ENCODE measurements around the gene LCN10.

The LCN10 gene

DNA sequence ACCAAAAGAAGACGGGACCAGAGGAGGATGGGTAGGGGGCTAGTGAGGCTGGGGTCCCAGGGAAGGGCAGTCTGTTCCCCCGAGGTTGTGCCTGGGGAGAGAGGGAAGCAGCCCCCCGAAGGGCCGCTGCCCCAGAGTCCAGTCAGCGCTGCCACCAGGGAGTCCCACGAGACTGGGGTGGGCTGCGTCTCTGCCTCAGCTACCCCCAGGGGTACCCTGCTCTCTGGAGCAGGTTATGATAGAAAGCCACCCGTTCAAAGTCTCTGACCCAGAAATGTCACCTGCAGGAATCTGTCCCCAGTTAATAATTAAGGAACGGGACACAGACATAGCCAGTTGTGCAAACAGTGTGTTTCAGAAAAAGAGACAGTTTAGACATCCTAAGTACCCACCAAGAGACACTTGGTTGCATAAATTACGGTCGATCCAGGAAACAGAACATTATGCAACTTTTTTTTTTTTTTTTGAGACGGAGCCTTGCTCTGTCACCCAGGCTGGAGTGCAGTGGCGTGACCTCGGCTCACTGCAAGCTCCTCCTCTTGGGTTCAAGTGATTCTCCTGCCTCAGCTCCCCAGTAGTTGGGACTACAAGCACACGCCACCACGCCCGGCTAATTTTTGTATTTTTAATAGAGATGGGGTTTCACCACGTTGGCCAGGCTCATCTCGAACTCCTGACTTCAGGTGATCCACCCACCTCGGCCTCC is 44.8 kb downstream of the LCN10 start:
- TF ChIP-seq, protein P1, sequence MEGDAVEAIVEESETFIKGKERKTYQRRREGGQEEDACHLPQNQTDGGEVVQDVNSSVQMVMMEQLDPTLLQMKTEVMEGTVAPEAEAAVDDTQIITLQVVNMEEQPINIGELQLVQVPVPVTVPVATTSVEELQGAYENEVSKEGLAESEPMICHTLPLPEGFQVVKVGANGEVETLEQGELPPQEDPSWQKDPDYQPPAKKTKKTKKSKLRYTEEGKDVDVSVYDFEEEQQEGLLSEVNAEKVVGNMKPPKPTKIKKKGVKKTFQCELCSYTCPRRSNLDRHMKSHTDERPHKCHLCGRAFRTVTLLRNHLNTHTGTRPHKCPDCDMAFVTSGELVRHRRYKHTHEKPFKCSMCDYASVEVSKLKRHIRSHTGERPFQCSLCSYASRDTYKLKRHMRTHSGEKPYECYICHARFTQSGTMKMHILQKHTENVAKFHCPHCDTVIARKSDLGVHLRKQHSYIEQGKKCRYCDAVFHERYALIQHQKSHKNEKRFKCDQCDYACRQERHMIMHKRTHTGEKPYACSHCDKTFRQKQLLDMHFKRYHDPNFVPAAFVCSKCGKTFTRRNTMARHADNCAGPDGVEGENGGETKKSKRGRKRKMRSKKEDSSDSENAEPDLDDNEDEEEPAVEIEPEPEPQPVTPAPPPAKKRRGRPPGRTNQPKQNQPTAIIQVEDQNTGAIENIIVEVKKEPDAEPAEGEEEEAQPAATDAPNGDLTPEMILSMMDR (IDR thresholded peaks at IDR 0.05) = no peak
- DNase-seq = no peak
- H3K4me1 ChIP-seq = peaks cover 0 to 13% (median 0%) of the 10 kb centered on the region in 4 donors
- no peak overlapping the region for H3K27ac ChIP-seq
- H3K4me3 ChIP-seq = no peak overlapping the region
- no peaks in the 10 kb centered on the region for H3K36me3 ChIP-seq
- no peaks in the 10 kb centered on the region for H3K9me3 ChIP-seq
- peaks cover 0 to 66% of the 10 kb centered on the region in 2 donors for H3K27me3 ChIP-seq
- intact Hi-C loops (cut with DNase I; ENCODE audit: low total_unique reads) = no loop called here

- no peak for DNase-seq
- peaks cover 0 to 13% (median 0%) of the 10 kb centered on the region in 4 donors for H3K4me1 ChIP-seq
Measured at GRCh38 chr9:136697146-136697820, 45.5 kb downstream of the LCN10 start.

DNA sequence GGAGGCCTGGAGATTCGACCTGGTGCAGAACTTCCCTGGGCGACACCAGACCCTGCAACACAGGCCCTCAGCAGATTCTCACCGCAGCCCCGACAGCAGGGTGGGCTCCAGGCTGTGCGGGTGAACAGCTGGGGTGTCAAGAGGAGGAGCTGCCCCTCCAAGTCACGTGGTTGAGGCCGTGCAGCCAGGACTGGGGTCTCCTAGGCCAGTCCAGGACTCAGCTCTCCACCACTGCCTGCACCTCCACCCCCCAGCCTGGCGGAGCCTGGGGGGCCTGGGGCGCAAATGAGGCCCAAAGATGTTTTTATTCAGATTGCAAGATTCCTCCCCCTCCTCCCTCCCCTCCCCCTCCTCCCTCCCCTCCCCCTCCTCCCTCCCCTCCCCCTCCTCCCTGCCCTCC is 46.2 kb downstream of the LCN10 start:
- intact Hi-C loops (cut with DNase I; ENCODE audit: low total_unique reads) = no loop called here
- TF ChIP-seq, protein P1 (IDR thresholded peaks at IDR 0.05) = no peak
- no peak overlapping the region for H3K4me3 ChIP-seq
- H3K36me3 ChIP-seq = no peaks in the 10 kb centered on the region
- H3K9me3 ChIP-seq = no peaks in the 10 kb centered on the region
- H3K4me1 ChIP-seq = peaks cover 0 to 13% (median 0%) of the 10 kb centered on the region in 4 donors
- no peak for DNase-seq
- no peak overlapping the region for H3K27ac ChIP-seq
- peaks cover 0 to 61% of the 10 kb centered on the region in 2 donors for H3K27me3 ChIP-seq

More at GRCh38 chr9:136697146-136697820, 45.5 kb downstream of the LCN10 start:
- Histone ChIP-seq H3K4me3 (no peak overlapping the region), H3K9me3 (no peaks in the 10 kb centered on the region), H3K27ac (no peak overlapping the region), H3K27me3 (peaks cover 0 to 66% of the 10 kb centered on the region in 2 donors), H3K36me3 (no peaks in the 10 kb centered on the region)
- TF ChIP-seq, protein P1 (IDR thresholded peaks at IDR 0.05) = no peak
- intact Hi-C loops (cut with DNase I; ENCODE audit: low total_unique reads) = no loop called here

- DNase-seq = no peak
- H3K27ac ChIP-seq = no peak overlapping the region
- H3K4me3 ChIP-seq = no peak overlapping the region
- H3K36me3 ChIP-seq = no peaks in the 10 kb centered on the region
- H3K4me1 ChIP-seq = peaks cover 0 to 17% (median under 1%) of the 10 kb centered on the region in 4 donors
- no peaks in the 10 kb centered on the region for H3K9me3 ChIP-seq
- peaks cover 0 to 56% of the 10 kb centered on the region in 2 donors for H3K27me3 ChIP-seq
- intact Hi-C loops (cut with DNase I; ENCODE audit: low total_unique reads) = no loop called here
- TF ChIP-seq, protein P1 (IDR thresholded peaks at IDR 0.05) = no peak
Measured at GRCh38 chr9:136695955-136696354, 46.8 kb downstream of the LCN10 start.

DNA sequence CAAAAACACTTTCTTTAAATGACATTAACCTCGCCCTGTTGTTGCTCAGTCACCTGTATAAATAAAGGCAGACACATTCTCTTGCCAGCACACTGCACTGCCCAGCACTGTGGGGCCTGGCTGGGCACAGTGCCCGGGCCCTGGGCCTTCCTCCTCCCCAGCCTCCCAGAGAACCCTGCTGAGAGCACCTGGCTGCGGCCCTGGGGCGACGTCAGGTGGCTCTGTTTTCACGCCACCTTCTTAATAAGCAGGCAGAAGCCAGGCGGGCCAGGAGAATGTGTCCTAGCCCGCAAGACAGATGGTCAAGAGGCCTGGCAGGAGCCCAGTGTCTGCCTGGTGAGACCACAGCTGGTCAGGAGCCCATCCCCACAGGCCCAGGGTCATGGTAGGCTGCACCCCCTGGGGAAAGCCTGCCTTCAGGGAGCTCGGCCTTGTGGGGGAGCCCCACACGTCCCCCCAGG is 47.3 kb downstream of the LCN10 start:
- Histone ChIP-seq H3K27ac (no peak overlapping the region), H3K27me3 (peaks cover 0 to 51% of the 10 kb centered on the region in 2 donors), H3K36me3 (no peaks in the 10 kb centered on the region), H3K9me3 (no peaks in the 10 kb centered on the region), H3K4me3 (no peak overlapping the region), H3K4me1 (peaks cover 0 to 22% (median 2%) of the 10 kb centered on the region in 4 donors)
- intact Hi-C loops (cut with DNase I; ENCODE audit: low total_unique reads) = no loop called here
- TF ChIP-seq, protein P1 (IDR thresholded peaks at IDR 0.05) = no peak
- DNase-seq = no peak

Measured in tibial artery (tissue), 4 donors.